Measurements from ENCODE around the gene ERICH6.

The ERICH6 gene

DNA sequence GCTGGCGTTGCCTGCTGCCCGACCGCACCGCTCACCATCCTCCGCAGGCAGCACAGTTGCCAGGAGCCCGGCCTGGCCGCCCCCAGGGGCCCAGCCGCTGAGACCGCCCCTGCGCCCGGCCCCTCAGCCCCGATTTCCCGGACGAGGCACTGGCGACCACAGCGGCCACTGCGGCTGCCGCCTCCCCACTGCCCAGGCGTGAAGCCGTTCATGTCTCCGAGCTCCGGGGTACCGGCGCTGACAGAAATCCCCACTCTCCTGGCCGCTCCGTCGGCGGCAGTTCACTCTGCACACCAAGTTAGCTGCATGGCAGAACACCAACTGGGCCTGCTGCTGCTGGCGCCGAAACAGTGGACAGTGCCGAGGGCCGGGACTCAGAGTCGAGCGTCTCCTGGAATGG is 92.1 kb downstream of the ERICH6 start:
- no peak for DNase-seq

DNA sequence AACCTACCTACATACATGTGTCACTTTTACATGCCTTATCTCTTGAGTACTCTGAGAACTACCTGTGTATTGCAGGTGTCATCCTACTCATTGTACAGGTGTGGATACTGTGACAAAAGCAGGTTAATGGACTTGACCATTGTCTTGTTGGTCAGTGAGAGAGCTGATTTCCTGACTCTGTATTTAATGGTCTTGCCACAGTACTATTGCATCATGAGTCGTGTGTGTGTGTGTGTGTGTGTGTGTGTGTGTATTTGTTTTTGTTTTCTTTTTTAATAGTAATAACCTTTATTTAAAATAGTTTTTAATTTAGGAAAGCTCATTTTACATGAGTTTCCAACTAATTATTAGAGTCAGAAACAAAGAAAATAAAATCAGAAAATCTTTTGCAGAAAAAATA is 92.9 kb downstream of the ERICH6 start:
- DNase-seq = peak; percentile 13

DNA sequence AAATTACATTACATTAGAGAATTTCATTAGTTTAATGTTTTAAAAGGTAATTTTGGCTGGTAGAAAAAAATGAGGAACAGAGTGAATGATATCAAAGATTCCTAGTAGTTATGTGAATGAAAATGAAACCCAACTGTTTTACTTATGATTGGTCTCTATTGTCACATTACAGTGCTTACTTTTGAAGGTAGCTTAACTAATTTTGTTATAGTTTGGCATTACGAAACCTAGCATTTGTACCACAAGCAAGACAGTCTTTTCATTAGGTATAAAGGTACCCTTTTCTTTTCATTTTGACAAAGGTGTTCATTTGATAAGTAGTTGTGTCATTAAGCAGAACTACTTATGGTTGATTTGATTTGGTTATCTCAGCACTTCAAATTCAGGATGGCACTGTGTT is 93.7 kb downstream of the ERICH6 start:
- no peak for DNase-seq
